Smooth muscle cell (in vitro differentiated cells): ENCODE results near the gene SECTM1. TPM values are rescaled to one million over a fixed set of nuclear protein-coding genes. Genes with fewer than 3 reads are reported as not detected.

Experiments used
- DNase-seq: peaks from one replicate; lab custom pipeline; 2025; ENCODE audit not compliant: unreplicated experiment; lab: John Stamatoyannopoulos, UW
- H2AFZ ChIP-seq: fragments of 200-600 bp; sonication (generic); 2 replicates; pipeline ENCODE4 v1.6.0; 2016; ENCODE audit warnings: antibody characterized with exemption, low read depth, mild to moderate bottlenecking
- H3F3A ChIP-seq: fragments of 200-600 bp; sonication (generic); 2 replicates; pipeline ENCODE4 v1.6.0; 2017; ENCODE audit warnings: antibody characterized with exemption, low read depth
- H3K27ac ChIP-seq: fragments of 200-600 bp; sonication (generic); 2 replicates; pipeline ENCODE4 v1.5.1; 2016; ENCODE audit warnings: low read depth, mild to moderate bottlenecking
- H3K27me3 ChIP-seq: fragments of 200-600 bp; sonication (generic); 2 replicates; pipeline ENCODE4 v1.6.1; 2016; ENCODE audit warnings: low read depth, mild to moderate bottlenecking
- H3K36me3 ChIP-seq: fragments of 200-600 bp; sonication (generic); 2 replicates; pipeline ENCODE4 v1.5.1; 2016; ENCODE audit warnings: low read depth
- H3K4me1 ChIP-seq: fragments of 200-600 bp; sonication (generic); 2 replicates; pipeline ENCODE4 v1.5.1; 2016; ENCODE audit warnings: low read depth
- H3K4me2 ChIP-seq: fragments of 200-600 bp; sonication (generic); 2 replicates; pipeline ENCODE4 v1.6.0; 2016; ENCODE audit warnings: mild to moderate bottlenecking
- H3K4me3 ChIP-seq: fragments of 200-600 bp; sonication (generic); 2 replicates; pipeline ENCODE4 v1.5.1; 2016; ENCODE audit warnings: mild to moderate bottlenecking
- H3K79me2 ChIP-seq: fragments of 200-600 bp; sonication (generic); 2 replicates; pipeline ENCODE4 v1.6.0; 2016; ENCODE audit warnings: low read depth, mild to moderate bottlenecking
- H3K9ac ChIP-seq: fragments of 200-600 bp; sonication (generic); 2 replicates; pipeline ENCODE4 v1.6.0; 2016; ENCODE audit warnings: low read depth
- H3K9me3 ChIP-seq: fragments of 200-600 bp; sonication (generic); replicated peaks from 2 replicates; pipeline ENCODE4 v1.5.1; 2016; ENCODE audit warnings: low read depth
- H4K20me1 ChIP-seq: fragments of 200-600 bp; sonication (generic); 2 replicates; pipeline ENCODE4 v1.6.0; 2016; ENCODE audit warnings: low read depth
- whole genome bisulfite sequencing: methylation state at CpG from one replicate; pipeline ENCODE4 v1.1.7; 2016; ENCODE audit warnings: low lambda C conversion rate; 5-methylcytosine and 5-hydroxymethylcytosine counted together
- polyA plus RNA-seq: library from polyadenylated mRNA; unstranded; fragments of >200 nt; fragmentation: Nextera tagmentation; extraction: Ambion mirVana; gene quantifications from 2 replicates; pipeline ENCODE4 v1.2.1, GENCODE V29; 2016
- total RNA-seq: library from RNA; depleted of rRNA; stranded (reverse); fragments of >200 nt; gene quantifications from 2 replicates; pipeline ENCODE4 v1.2.3, GENCODE V29; 2014
- TF ChIP-seq, protein P1 (sequence below): fragments of 200-600 bp; sonication (generic); IDR thresholded peaks from 2 replicates; pipeline ENCODE4 v1.5.1; 2017; ENCODE audit warnings: borderline replicate concordance, mild to moderate bottlenecking, antibody characterized with exemption; ENCODE audit not compliant: insufficient read depth, poor library complexity, severe bottlenecking

Gene SECTM1
- total and polyA plus RNA-seq, 2 experiments from 2014 or later, result 0.49 TPM; not detected in 1

GRCh38 chr17:82287013-82287867 lies 46.3 kb downstream of the SECTM1 start:
- TF ChIP-seq, protein P1, sequence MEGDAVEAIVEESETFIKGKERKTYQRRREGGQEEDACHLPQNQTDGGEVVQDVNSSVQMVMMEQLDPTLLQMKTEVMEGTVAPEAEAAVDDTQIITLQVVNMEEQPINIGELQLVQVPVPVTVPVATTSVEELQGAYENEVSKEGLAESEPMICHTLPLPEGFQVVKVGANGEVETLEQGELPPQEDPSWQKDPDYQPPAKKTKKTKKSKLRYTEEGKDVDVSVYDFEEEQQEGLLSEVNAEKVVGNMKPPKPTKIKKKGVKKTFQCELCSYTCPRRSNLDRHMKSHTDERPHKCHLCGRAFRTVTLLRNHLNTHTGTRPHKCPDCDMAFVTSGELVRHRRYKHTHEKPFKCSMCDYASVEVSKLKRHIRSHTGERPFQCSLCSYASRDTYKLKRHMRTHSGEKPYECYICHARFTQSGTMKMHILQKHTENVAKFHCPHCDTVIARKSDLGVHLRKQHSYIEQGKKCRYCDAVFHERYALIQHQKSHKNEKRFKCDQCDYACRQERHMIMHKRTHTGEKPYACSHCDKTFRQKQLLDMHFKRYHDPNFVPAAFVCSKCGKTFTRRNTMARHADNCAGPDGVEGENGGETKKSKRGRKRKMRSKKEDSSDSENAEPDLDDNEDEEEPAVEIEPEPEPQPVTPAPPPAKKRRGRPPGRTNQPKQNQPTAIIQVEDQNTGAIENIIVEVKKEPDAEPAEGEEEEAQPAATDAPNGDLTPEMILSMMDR, result no peak
- DNase-seq, result no peak
- H3K27me3 ChIP-seq, result no peaks in the 10 kb centered on the region
- H4K20me1 ChIP-seq, result no peaks in the 10 kb centered on the region
- no peaks in the 10 kb centered on the region for H3K4me1 ChIP-seq
- H3K79me2 ChIP-seq, result no peaks in the 10 kb centered on the region
- H3K4me2 ChIP-seq, result no peak overlapping the region
- H3F3A ChIP-seq, result no peaks in the 10 kb centered on the region
- H2AFZ ChIP-seq, result no peak overlapping the region
- no peak overlapping the region for H3K27ac ChIP-seq
- WGBS, result 89% methylated on average over 9 of the region's 9 CpGs
- H3K9ac ChIP-seq, result no peak overlapping the region
- H3K4me3 ChIP-seq, result no peak overlapping the region
- H3K36me3 ChIP-seq, result no peaks in the 10 kb centered on the region
- H3K9me3 ChIP-seq, result no peaks in the 10 kb centered on the region

DNA sequence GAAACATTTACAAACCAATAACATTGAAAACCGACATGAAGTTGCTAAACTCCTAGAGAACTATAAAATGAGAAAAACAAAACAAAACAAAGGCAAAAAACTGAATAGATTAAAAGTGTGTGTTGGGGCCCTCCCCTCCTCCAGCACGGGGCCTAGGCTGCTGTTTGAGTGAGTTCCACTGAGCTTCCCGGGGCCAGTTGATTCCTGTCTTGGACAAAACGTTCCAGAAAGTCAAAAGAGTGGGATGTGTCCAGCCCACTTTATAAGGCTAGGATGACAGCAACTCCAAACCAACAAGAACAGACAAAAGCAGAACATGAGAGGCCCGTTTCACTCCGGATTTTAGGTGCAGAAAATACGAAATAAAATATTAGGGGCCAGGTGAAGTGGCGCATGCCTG lies 48.4 kb downstream of the SECTM1 start:
- Histone ChIP-seq H2AFZ (no peak overlapping the region), H4K20me1 (no peaks in the 10 kb centered on the region), H3K4me3 (no peak overlapping the region), H3K27ac (no peak overlapping the region), H3K27me3 (no peaks in the 10 kb centered on the region), H3K36me3 (no peaks in the 10 kb centered on the region), H3K4me1 (no peaks in the 10 kb centered on the region), H3K9ac (no peak overlapping the region), H3K4me2 (no peak overlapping the region), H3K79me2 (no peaks in the 10 kb centered on the region), H3K9me3 (no peaks in the 10 kb centered on the region), H3F3A (no peaks in the 10 kb centered on the region)
- DNase-seq, result no peak
- TF ChIP-seq, protein P1, result no peak
- WGBS, result 74% methylated on average over 8 of the region's 8 CpGs

- TF ChIP-seq, protein P1, result no peak
- DNase-seq, result no peak
Measured at GRCh38 chr17:82283208-82283749, 50.3 kb downstream of the SECTM1 start.

More at GRCh38 chr17:82283208-82283749, 50.3 kb downstream of the SECTM1 start:
- Histone ChIP-seq H3K27ac (no peak overlapping the region), H3K27me3 (no peaks in the 10 kb centered on the region), H3F3A (no peaks in the 10 kb centered on the region), H3K4me2 (no peak overlapping the region), H3K4me1 (no peaks in the 10 kb centered on the region), H3K36me3 (no peaks in the 10 kb centered on the region), H3K9ac (no peak overlapping the region), H3K9me3 (no peaks in the 10 kb centered on the region), H3K4me3 (no peak overlapping the region), H4K20me1 (no peaks in the 10 kb centered on the region), H3K79me2 (no peaks in the 10 kb centered on the region), H2AFZ (no peak overlapping the region)
- WGBS, result 63% methylated on average over 13 of the region's 13 CpGs
